GM18868 (cell line): ENCODE measurements around the gene OR52N2.

Experiments used
- ATAC-seq: cut with Tn5 transposase; IDR thresholded peaks from one replicate; pipeline ENCODE4 v1.9.1; 2021; ENCODE audit warnings: mild to moderate bottlenecking, moderate library complexity; ENCODE audit not compliant: unreplicated experiment

The OR52N2 gene

GRCh38 chr11:5808500-5809121 is at the start of gene OR52N2:
TSS of gene OR52N2 (plus strand) at chr11:5808924. CDS start at chr11:5820336, 11,412 bp downstream.
- peak; percentile 95 for ATAC-seq

DNA sequence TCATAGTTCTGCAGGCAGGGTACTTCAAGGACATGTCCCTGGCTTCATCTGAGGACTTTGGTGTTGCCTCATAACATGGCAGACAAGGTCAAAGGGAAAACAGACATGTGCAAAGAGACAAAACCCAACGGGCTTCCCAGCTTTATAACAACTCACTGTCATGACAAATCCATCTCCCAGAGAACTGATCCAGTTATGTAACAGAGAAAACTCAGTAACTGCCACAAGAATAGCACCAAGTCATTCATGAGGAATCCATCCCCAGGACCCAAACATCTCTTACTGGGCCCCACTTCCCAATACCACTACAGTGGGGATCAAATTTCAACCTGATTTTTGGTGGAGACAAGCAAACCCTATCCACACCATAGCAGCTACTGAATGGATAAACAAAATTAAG is 41.7 kb upstream of the OR52N2 start:
- no peak for ATAC-seq

GRCh38 chr11:5783255-5783654 is 25.5 kb upstream of the OR52N2 start, which contains the start of gene OR52N5:
TSS of gene OR52N5 (minus strand) at chr11:5783355. CDS start at chr11:5778634, 4,721 bp downstream.
- no peak for ATAC-seq

- ATAC-seq: no peak
Measured at GRCh38 chr11:5791165-5791564, 17.6 kb upstream of the OR52N2 start, which contains the start of gene OR52N1. TSS of gene OR52N1 (minus strand) at chr11:5791265. CDS start at chr11:5788816, 2,449 bp downstream.

DNA sequence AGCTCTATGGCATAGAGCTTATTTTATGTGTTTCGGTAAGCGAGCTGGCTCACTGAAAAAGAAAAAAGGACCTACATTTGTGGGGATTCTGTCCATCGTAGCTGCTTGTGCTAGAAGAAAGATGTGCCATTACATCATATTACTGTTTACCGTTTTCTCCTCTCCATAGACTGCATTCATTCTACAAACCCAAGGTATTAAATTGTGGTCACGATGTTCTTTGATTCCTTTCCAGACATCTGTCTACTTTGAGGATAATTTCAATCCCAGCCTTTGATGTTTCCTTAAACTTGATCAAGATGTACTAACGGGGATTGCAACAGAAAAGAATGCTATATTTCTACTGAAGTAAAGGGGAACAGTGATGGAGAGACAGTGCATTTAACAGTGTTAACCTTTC is 12.2 kb upstream of the OR52N2 start:
- no peak for ATAC-seq

DNA sequence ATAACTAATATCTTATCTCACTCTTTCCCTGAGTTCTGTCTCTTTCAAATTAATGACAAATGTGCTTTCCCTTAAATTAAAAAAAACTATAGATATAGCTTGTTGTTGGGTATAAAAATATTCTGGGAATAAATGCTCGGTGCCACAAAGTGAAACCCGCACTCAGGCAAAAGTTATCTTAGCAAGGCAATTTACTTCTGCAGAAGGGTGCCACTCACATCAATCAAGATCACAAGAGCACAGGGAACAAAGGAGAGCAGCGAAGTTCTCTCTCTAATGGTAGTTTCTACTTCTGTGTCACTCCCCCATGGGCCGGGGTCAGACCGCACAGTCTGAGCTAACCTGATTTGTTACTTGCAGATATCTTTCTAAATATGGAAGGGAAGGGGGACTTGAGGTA is 4.7 kb upstream of the OR52N2 start:
- ATAC-seq: no peak

DNA sequence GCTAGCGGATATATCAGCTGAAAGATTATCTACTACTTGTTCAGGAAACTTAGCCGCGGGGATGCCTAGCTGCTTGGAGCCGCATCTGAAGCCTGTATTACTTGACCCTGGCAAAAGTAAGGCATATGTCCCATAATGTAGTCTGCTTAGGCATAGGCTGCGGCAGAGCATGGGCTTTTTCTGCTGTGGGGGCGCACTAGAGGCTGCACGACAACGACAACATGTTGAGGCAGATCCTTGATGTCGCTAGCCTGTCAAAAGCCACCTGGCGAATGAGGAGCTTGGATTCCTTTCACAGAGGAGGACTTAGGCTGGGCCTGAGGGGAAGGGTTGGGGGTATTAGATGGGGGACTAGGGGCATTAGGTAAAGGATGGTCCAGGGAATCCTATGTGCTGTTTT is 1.1 kb upstream of the OR52N2 start:
- ATAC-seq: no peak

GRCh38 chr11:5809122-5809519 is 397 bp downstream of the OR52N2 start:
- no peak for ATAC-seq

- no peak for ATAC-seq
Measured at GRCh38 chr11:5809905-5810795, 1.4 kb downstream of the OR52N2 start.

DNA sequence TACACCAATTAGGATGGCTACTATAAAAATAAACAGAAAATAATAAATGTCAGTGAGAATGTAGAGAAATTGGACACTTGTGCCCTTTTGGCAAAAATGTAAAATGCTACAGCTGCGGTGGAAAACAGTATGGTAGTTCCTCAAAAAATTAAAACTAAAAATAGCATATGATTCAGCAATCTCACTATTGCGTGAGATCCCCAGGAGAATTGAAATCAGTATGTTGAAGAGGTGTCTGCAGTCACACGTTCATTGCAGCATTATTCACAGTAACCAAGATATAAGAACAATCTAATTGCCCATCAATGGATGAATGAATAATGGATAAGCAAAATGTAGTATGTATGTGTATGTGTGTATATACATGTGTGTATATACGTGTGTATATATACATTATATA is 6.8 kb downstream of the OR52N2 start:
- ATAC-seq: peak; percentile 39

DNA sequence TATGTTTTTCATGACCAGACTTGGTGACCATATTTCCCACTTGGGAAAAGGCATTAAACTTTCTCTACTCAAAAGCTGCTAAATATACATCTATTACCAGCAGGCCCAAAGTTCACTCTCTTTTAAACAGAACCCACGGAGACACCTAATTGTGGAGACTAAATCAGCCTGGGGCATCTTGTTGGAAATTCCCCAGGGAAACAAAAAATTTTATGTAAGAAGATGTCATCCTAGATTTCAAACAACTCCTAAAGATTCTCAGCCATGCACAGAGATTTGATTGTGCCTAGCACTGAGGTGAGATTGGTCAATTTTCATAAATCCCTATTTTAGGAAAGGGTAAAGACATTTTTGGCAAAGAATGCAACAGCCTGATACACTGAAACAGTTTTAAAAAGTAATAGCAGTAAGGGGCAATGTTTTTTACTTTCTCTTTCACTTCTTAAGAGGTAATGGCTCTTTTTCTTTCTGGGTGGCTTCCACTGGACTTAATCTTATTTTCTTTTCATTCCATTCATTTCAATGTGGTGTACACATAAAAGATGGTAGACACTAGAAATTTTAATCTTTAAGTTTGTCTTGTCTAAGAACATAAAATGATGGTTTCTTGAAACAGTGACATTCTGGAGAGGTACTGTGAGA is 9.6 kb downstream of the OR52N2 start:
- ATAC-seq: peak; percentile 69

DNA sequence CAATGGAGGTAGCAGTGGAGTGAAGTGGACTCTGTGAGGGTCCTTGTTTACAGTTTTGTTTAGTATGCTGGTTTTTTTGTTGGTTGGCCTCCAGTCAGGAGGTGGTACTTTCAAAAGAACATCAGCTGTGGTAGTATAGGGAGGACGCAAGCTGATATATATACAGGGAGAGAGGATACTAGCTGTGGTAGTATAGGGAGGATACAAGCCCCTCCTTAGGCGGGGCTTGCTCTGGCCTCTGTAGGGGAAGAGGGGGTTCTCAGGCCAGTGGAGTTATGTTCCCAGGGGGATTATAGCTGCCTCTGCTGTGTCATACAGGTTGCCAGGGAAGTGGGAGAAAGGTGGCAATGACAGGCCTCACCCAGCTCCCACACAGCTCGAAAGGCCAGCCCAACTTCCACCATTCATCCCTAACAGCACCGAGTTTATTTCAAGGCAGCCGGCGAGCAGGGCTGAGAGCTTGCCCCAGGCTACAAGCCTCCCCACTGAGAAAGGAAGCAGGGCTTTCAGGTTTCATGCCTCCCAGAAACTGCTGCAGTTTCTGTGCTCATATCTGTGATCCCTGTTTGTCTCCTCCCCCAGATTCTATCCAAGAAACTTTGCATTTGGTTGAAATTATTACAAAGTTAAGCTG is 22.6 kb downstream of the OR52N2 start:
- ATAC-seq: no peak

DNA sequence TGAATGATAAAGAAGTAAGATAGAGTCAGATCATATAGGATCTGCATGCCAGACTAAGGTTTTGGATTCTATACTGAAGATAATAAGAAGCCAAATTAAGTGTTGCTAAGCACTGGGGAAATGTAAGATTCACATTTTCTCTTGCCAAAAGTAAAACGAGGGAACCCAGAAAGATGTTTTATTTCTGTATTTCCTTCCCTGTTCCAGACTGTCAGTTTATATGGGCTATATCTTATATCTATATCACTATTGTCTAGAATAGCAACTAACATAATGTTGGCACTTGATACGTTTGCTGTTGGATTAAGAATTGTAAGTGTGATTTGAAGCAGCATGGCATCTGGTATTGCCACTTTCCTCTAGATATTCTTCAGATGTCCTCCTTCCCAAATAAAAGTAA is 24.7 kb downstream of the OR52N2 start:
- ATAC-seq: no peak

- ATAC-seq: no peak
Measured at GRCh38 chr11:5837695-5838094, 29.0 kb downstream of the OR52N2 start.

DNA sequence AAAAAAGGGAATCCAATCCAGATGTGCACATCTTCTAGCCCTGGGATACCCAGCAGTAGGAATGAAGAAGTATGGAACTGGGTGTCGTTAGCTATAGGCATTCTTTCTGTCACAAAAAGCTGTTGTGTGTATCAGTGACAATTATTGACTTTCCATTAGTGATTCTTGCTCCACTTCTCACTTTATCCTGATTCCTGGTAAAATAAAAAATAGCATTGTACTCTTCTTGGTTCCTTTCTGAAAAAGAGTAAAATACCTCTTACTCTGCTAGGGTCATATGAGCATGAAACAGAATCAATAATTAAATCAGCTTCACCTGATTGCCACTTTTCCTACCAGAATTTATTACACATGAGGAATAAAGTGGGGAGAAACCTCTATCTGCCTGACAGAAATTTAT is 33.1 kb downstream of the OR52N2 start, which contains the start of gene OR52E6:
Gene OR52E6 (minus strand): TSS at position 101 of the 400 bp plus-strand sequence. CDS start 0 bp downstream, at position 101.
- no peak for ATAC-seq

GRCh38 chr11:5846701-5847100 is 38.0 kb downstream of the OR52N2 start:
- no peak for ATAC-seq

DNA sequence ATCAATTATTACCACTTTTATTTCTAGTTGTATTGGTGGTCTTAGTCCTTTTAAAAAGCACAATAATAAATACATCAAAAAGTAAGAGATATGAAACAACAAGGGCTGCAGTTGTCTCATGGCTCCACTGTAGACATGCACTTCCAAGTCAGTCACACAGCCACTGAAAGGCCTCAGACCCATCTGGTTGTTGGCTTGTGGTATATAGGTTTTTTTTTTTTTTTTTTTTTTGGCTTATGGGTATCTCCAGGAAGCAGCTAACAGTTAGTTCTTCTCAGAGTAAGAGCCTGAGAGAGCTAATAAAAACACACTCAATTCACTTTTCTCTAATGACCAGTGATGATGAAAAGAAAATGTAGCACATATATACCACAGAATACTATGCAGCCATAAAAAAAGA is 39.0 kb downstream of the OR52N2 start:
- ATAC-seq: no peak

DNA sequence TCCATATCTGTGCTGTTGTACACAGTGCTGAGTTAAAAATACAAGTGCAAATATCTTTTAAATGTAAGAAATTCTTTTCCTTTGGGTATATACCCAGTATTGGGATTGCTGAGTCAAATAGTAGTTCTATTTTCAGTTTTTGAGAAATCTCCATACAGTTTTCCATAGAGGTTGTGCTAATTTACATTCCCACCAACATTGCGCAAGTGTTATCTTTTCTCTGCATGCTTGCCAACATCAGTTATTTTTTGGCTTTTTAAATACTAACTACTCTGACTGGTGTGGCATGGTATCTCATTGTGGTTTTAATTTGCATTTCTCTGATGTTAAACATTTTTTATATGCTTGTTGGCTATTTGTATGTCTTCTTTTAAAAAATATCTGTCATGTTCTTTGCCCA is 42.3 kb downstream of the OR52N2 start:
- ATAC-seq: no peak

DNA sequence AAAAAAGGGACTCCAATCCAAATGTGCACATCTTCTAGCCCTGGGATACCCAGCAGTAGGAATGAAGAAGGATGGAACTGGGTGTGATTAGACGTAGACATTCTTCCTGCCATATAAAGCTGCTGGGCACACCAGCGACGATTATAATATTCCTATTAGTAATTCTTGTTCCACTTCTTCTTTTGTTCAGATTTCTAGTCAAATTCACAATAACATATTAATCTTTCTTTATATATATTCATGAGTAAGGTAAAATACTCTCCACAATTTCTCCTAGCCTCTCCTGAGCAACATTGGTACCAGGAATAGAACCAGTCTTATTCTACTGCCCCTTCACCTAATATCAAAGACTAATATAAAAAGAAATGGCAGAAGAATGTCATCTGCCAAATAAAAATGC is 48.9 kb downstream of the OR52N2 start, which contains the start of gene OR52E8:
Gene OR52E8 (minus strand): TSS at position 101 of the 400 bp plus-strand sequence. CDS start 0 bp downstream, at position 101.
- no peak for ATAC-seq

DNA sequence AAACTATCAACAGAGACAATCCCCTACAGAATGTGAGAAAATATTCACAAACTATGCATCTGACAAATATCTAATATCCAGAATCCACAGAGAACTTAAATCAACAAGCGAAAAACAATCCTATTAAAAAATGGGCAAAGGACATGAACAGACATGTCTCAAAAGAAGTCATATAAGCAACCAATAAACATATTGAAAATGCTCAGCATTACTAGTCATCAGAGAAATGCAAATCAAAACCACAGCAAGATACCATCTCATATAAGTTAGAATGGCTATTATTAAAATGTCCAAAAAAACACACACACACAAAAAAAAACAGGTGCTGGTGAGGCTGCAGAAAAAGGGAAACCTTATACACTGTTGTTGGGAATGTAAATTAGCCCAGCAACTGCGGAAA is 57.1 kb downstream of the OR52N2 start:
- no peak for ATAC-seq
